ENCODE results near the gene OXLD1. TPM values are rescaled to one million over a fixed set of nuclear protein-coding genes. Genes with fewer than 3 reads are reported as not detected.
"Not testable (repeated sequence)": the region's sequence is repeated elsewhere in the genome, so short reads cannot be mapped to it uniquely, and the experiment has no call there.

Gene OXLD1
- total RNA-seq, 1 donor from 2014 or later = 57.8 TPM

DNA sequence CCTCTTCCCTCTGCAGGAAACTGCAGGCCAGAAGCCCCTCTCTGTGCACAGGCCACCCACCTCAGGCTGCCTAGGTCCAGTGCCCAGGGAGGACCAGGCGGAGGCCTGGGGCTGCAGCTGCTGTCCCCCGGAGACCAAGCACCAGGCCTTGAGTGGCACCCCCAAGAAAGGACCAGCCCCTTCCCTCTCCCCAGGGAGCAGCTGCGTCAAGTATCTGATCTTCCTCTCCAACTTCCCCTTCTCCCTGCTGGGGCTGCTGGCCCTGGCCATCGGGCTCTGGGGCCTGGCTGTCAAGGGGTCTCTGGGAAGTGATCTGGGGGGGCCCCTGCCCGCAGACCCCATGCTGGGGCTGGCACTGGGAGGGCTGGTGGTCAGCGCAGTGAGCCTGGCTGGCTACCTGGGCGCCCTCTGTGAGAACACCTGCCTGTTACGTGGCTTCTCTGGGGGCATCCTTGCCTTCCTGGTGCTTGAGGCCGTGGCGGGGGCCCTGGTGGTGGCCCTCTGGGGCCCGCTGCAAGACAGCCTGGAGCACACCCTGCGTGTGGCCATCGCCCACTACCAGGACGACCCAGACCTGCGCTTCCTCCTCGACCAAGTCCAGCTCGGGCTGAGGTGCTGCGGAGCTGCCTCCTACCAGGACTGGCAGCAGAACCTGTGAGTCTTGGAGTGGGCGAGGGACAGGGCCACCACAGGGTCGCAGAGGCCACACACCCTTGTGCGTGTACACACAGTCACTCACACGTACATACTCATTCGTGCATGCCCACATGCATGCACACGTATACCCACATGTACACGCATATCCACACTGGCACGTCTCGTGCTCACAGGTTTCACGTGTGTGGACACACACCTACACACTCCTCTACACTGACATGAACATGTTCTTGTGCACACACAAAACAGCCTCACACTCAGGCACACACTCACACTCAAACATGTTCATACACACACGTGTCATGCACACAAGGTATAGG is 21.1 kb downstream of the OXLD1 start:
- H3K4me1 Mint-ChIP-seq = no peaks in the 10 kb centered on the region
- intact Hi-C loops (cut with micrococcal nuclease) = no loop called here
- no peaks in the 10 kb centered on the region for H3K9me3 Mint-ChIP-seq
- H3K27ac Mint-ChIP-seq = no peak overlapping the region
- no peak for DNase-seq
- no peaks in the 10 kb centered on the region for H3K36me3 Mint-ChIP-seq (ENCODE audit: low read depth)
- H3K4me3 Mint-ChIP-seq = no peak overlapping the region
- H3K27me3 Mint-ChIP-seq = peaks cover 17% of the 10 kb centered on the region

- Mint-ChIP-seq H3K27ac (no peak overlapping the region), H3K9me3 (no peaks in the 10 kb centered on the region), H3K4me1 (no peaks in the 10 kb centered on the region), H3K4me3 (no peak overlapping the region), H3K36me3 (ENCODE audit: low read depth) (no peaks in the 10 kb centered on the region), H3K27me3 (peaks cover 17% of the 10 kb centered on the region)
- DNase-seq = no peak
- intact Hi-C loops (cut with micrococcal nuclease) = no loop called here
Observed at GRCh38 chr17:81644496-81644895, 21.9 kb downstream of the OXLD1 start.

DNA sequence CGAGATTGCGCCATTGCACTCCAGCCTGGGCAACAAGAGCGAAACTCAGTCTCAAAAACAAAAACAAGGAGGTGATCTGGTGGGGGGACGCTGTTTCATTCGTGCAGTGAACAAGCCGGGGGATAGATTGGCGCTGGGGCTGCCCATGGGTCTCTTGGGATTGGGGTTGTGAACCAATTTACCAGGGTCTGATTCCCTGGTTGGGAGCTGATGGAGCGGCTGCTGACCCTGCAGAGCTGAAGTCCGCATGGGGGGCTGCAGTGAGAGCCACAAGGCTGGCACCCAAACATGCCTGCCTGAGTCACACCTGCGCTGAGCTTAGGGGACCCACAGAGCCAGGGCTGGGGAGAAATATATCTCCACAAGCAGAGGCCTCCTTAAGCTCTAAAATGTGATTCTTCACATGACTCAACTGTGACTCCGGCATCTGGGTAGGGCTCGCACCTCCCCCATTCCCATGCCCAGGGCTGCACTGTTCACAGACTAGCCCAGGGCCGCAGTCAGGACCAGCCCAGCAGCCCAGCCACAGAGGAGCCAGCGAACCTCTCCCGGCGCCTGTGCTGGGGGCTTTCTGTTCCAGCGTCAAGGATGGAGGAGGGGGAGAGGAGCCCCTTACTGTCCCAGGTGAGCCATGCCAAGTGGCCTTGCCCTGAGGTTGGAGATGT is 24.4 kb downstream of the OXLD1 start:
- intact Hi-C loops (cut with micrococcal nuclease) = no loop called here
- no peak for DNase-seq
- H3K27ac Mint-ChIP-seq = no peak overlapping the region
- H3K27me3 Mint-ChIP-seq = peaks cover 3% of the 10 kb centered on the region
- peaks cover 3% of the 10 kb centered on the region for H3K4me1 Mint-ChIP-seq
- no peak overlapping the region for H3K4me3 Mint-ChIP-seq
- H3K9me3 Mint-ChIP-seq = no peaks in the 10 kb centered on the region
- H3K36me3 Mint-ChIP-seq (ENCODE audit: low read depth) = peaks cover under 1% of the 10 kb centered on the region

- no peaks in the 10 kb centered on the region for H3K9me3 Mint-ChIP-seq
- no peaks in the 10 kb centered on the region for H3K27me3 Mint-ChIP-seq
- intact Hi-C loops (cut with micrococcal nuclease) = no loop called here
- H3K36me3 Mint-ChIP-seq (ENCODE audit: low read depth) = peaks cover 7% of the 10 kb centered on the region
- H3K4me1 Mint-ChIP-seq = peaks cover 12% of the 10 kb centered on the region
- H3K27ac Mint-ChIP-seq = no peak overlapping the region
- H3K4me3 Mint-ChIP-seq = no peak overlapping the region
- no peak for DNase-seq
Observed at GRCh38 chr17:81640011-81640410, 26.4 kb downstream of the OXLD1 start.

- Mint-ChIP-seq H3K9me3 (no peaks in the 10 kb centered on the region), H3K27ac (no peak overlapping the region), H3K36me3 (ENCODE audit: low read depth) (peaks cover 7% of the 10 kb centered on the region), H3K27me3 (no peaks in the 10 kb centered on the region), H3K4me3 (no peak overlapping the region), H3K4me1 (peaks cover 14% of the 10 kb centered on the region)
- no peak for DNase-seq
- intact Hi-C loops (cut with micrococcal nuclease) = no loop called here
Observed at GRCh38 chr17:81638683-81639082, 27.7 kb downstream of the OXLD1 start.

GRCh38 chr17:81636505-81637288 is 29.7 kb downstream of the OXLD1 start, which contains the start of the genes NPLOC4 and TSPAN10:
Gene NPLOC4, minus strand, starts transcription at chr17:81637112. Its CDS starts 182 bp downstream, at chr17:81636930.
Gene TSPAN10, plus strand, starts transcription at chr17:81637196. Its CDS starts 5,217 bp downstream, at chr17:81642413.
- H3K4me3 Mint-ChIP-seq = peak within 1 kb of the TSS; percentile 97
- peaks cover 12% of the 10 kb centered on the region for H3K36me3 Mint-ChIP-seq (ENCODE audit: low read depth)
- H3K4me1 Mint-ChIP-seq = peaks cover 14% of the 10 kb centered on the region
- intact Hi-C loops (cut with micrococcal nuclease) = loop anchor here (1.0 kb wide), 1 partner anchor 30 kb away; the partner anchor contains the start of genes CCDC137 and OXLD1
- peak within 1 kb of the TSS; percentile 91 for H3K27ac Mint-ChIP-seq
- DNase-seq = peak; percentile 96
- no peaks in the 10 kb centered on the region for H3K9me3 Mint-ChIP-seq
- H3K27me3 Mint-ChIP-seq = no peaks in the 10 kb centered on the region

DNA sequence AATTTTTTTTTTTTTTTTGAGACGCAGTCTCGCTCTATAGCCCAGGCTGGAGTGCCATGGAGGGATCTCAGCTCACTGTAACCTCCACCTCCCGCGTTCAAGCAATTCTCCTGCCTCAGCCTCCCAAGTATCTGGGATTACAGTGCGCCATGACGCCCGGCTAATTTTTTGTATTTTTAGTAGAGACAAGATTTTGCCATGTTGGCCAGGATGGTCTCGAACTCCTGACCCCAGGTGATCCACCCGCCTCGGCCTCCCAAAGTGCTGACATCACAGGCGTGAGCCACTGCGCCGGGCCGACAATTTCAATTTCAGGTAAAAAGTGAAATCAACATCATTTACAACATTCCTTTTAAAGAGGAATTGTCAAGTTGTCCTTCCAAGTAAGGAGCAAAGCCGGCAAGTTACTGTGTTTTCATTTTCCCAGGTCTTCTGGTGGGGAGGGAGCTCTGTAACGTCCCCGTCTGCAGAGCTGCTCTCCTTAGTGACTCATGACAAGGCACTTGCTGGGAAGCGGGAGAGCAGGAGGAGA is 30.4 kb downstream of the OXLD1 start:
- Mint-ChIP-seq H3K9me3 (no peaks in the 10 kb centered on the region), H3K4me1 (peaks cover 14% of the 10 kb centered on the region), H3K27ac (peak overlapping the region; percentile 88), H3K4me3 (peak overlapping the region; percentile 97), H3K27me3 (no peaks in the 10 kb centered on the region), H3K36me3 (ENCODE audit: low read depth) (peaks cover 16% of the 10 kb centered on the region)
- intact Hi-C loops (cut with micrococcal nuclease) = no loop called here
- no peak for DNase-seq

DNA sequence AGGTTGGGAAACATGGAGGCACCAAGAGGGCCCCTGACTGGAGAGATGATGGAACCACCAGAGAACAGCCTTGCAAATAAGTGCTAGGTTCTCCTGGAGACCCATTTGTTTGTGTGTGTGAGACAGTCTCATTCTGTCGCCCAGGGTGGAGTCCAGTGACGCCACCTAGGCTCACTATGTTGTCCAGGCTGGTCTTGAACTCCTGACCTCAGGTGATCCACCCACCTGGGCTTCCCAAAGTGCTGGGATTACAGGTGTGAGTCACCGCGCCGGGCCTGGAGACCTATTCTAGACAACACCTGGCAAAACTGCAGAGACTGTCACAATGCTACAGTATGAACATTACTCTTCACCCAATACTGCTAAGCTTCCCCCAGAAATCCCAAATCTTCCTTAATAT is 31.0 kb downstream of the OXLD1 start:
- intact Hi-C loops (cut with micrococcal nuclease) = no loop called here
- Mint-ChIP-seq H3K9me3 (no peaks in the 10 kb centered on the region), H3K27ac (peak overlapping the region; percentile 63), H3K36me3 (ENCODE audit: low read depth) (peaks cover 16% of the 10 kb centered on the region), H3K4me3 (peak overlapping the region; percentile 97), H3K4me1 (peaks cover 14% of the 10 kb centered on the region), H3K27me3 (no peaks in the 10 kb centered on the region)
- DNase-seq = no peak

- DNase-seq = no peak
- Mint-ChIP-seq H3K27me3 (no peaks in the 10 kb centered on the region), H3K4me1 (peaks cover 11% of the 10 kb centered on the region), H3K4me3 (no peak overlapping the region), H3K9me3 (no peaks in the 10 kb centered on the region), H3K36me3 (ENCODE audit: low read depth) (peaks cover 44% of the 10 kb centered on the region), H3K27ac (no peak overlapping the region)
- intact Hi-C loops (cut with micrococcal nuclease) = no loop called here
Observed at GRCh38 chr17:81631482-81631881, 34.9 kb downstream of the OXLD1 start.

DNA sequence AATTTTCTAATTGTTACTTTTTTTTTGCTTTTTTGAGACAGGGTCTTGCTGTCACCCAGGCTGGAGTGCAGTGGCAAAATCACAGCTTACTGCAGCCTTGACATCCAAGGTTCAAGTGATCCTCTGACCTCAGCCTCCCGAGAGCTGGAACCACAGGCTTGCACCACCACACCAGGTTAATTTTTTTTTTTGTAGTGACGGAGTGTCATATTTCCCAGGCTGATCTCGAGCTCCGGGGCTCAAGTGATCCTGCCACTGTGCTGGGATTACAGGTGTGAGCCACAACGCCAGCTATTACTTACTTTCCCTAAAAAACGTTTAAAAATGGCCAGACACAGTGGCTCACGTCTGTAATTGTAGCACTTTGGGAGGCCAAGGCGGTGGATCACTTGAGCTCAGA is 36.1 kb downstream of the OXLD1 start:
- Mint-ChIP-seq H3K9me3 (peaks cover under 1% of the 10 kb centered on the region), H3K4me3 (no peak overlapping the region), H3K4me1 (peaks cover 3% of the 10 kb centered on the region), H3K27me3 (no peaks in the 10 kb centered on the region), H3K27ac (no peak overlapping the region), H3K36me3 (ENCODE audit: low read depth) (peaks cover 51% of the 10 kb centered on the region)
- intact Hi-C loops (cut with micrococcal nuclease) = no loop called here
- no peak for DNase-seq

- Mint-ChIP-seq H3K9me3 (peaks cover 10% of the 10 kb centered on the region), H3K27me3 (no peaks in the 10 kb centered on the region), H3K4me3 (no peak overlapping the region), H3K27ac (no peak overlapping the region), H3K4me1 (peaks cover 8% of the 10 kb centered on the region), H3K36me3 (ENCODE audit: low read depth) (peaks cover 62% of the 10 kb centered on the region)
- DNase-seq = no peak
- intact Hi-C loops (cut with micrococcal nuclease) = no loop called here
Observed at GRCh38 chr17:81621494-81622130, 44.8 kb downstream of the OXLD1 start.

- H3K27me3 Mint-ChIP-seq, H3K27ac Mint-ChIP-seq: not testable (repeated sequence)
Observed at GRCh38 chr17:81618307-81618706, 48.1 kb downstream of the OXLD1 start.

GRCh38 chr17:81616877-81617276 is 49.5 kb downstream of the OXLD1 start:
- Mint-ChIP-seq H3K36me3 (ENCODE audit: low read depth) (peaks cover 59% of the 10 kb centered on the region), H3K27me3 (no peaks in the 10 kb centered on the region), H3K27ac (no peak overlapping the region), H3K4me1 (peaks cover 17% of the 10 kb centered on the region), H3K4me3 (no peak overlapping the region), H3K9me3 (no peaks in the 10 kb centered on the region)
- intact Hi-C loops (cut with micrococcal nuclease) = no loop called here
- no peak for DNase-seq

More at GRCh38 chr17:81618307-81618706, 48.1 kb downstream of the OXLD1 start:
- H3K9me3 Mint-ChIP-seq; intact Hi-C loops (cut with micrococcal nuclease); H3K4me3 Mint-ChIP-seq; DNase-seq: not testable (repeated sequence)
- H3K4me1 Mint-ChIP-seq = peaks cover 17% of the 10 kb centered on the region
- H3K36me3 Mint-ChIP-seq (ENCODE audit: low read depth) = peaks cover 54% of the 10 kb centered on the region

Data from activated CD4-positive, alpha-beta T cell treated with anti-CD3 and anti-CD28 coated beads, Interleukin-2, amount 10 ng/mL, durations not matched to agents 24 days and 14 days (primary cell).